Neuronal stem cell (in vitro differentiated cells): Measurements from ENCODE around the gene NDUFA7.
"Not testable (repeated sequence)": the region's sequence is repeated elsewhere in the genome, so short reads cannot be mapped to it uniquely, and the experiment has no call there.

ENCODE experiments used
- DNase-seq: peaks from one replicate; pipeline ENCODE4 v3.0.0-alpha.2; 2013; ENCODE audit warnings: low spot score
- H2AFZ ChIP-seq: one replicate; pipeline ENCODE4 v1.6.1; 2013; ENCODE audit warnings: mild to moderate bottlenecking, low read length, inconsistent platforms
- H2AK5ac ChIP-seq: 2 replicates; pipeline ENCODE4 v1.6.1; 2013; ENCODE audit warnings: low read depth, mild to moderate bottlenecking, inconsistent platforms, low read length, moderate library complexity, mixed read lengths
- H2BK120ac ChIP-seq: 2 replicates; pipeline ENCODE4 v1.6.1; 2013; ENCODE audit warnings: low read depth, mild to moderate bottlenecking, inconsistent platforms, low read length, moderate library complexity, mixed read lengths
- H2BK12ac ChIP-seq: one replicate; pipeline ENCODE4 v1.6.1; 2013; ENCODE audit warnings: low read length, inconsistent platforms
- H2BK15ac ChIP-seq: 2 replicates; pipeline ENCODE4 v1.6.1; 2013; ENCODE audit warnings: mild to moderate bottlenecking, low read length, inconsistent platforms, mixed read lengths
- H2BK5ac ChIP-seq: one replicate; pipeline ENCODE4 v1.6.1; 2013; ENCODE audit warnings: inconsistent platforms, mild to moderate bottlenecking, low read length, moderate library complexity
- H3K14ac ChIP-seq: one replicate; pipeline ENCODE4 v1.6.1; 2013; ENCODE audit warnings: low read length, inconsistent platforms
- H3K18ac ChIP-seq: 2 replicates; pipeline ENCODE4 v1.6.1; 2013; ENCODE audit warnings: low read length, inconsistent platforms
- H3K23ac ChIP-seq: 2 replicates; pipeline ENCODE4 v1.6.1; 2013; ENCODE audit warnings: low read depth, mild to moderate bottlenecking, mixed read lengths, low read length, inconsistent platforms; ENCODE audit not compliant: poor library complexity
- H3K27ac ChIP-seq: replicated peaks from 3 replicates; pipeline ENCODE4 v1.5.1; 2013; ENCODE audit warnings: low read length, inconsistent platforms
- H3K27me3 ChIP-seq, 3 experiments: 2 replicates each; pipeline ENCODE4 v1.6.1; 2013; ENCODE audit warnings: low read length in 3 of 3, mild to moderate bottlenecking in 2 of 3, inconsistent platforms in 1 of 3, low read depth in 1 of 3, mixed read lengths in 1 of 3, moderate library complexity in 1 of 3; ENCODE audit not compliant: control insufficient read depth in 3 of 3, insufficient read depth in 3 of 3
- H3K36me3 ChIP-seq, 2 donors: replicated peaks in 1 of 2; 2 replicates each; pipeline ENCODE4 v1.6.1; 2013; ENCODE audit warnings: low read length in 2 of 2; ENCODE audit not compliant: control insufficient read depth in 2 of 2, insufficient read depth in 2 of 2
- H3K4ac ChIP-seq: 2 replicates; pipeline ENCODE4 v1.6.1; 2013; ENCODE audit warnings: inconsistent platforms, mild to moderate bottlenecking, low read length, moderate library complexity
- H3K4me1 ChIP-seq, 2 donors: 1 replicate in 1 of 2; 2 replicates in 1 of 2; pipeline ENCODE4 v1.6.1; 2013; ENCODE audit warnings: low read length in 2 of 2, low read depth in 1 of 2; ENCODE audit not compliant: control insufficient read depth in 2 of 2, insufficient read depth in 1 of 2
- H3K4me2 ChIP-seq: one replicate; pipeline ENCODE4 v1.6.1; 2013; ENCODE audit warnings: mild to moderate bottlenecking, low read length, inconsistent platforms; ENCODE audit not compliant: insufficient read depth, poor library complexity, severe bottlenecking
- H3K4me3 ChIP-seq, 2 donors: 2 replicates each; pipeline ENCODE4 v1.5.1; 2013; ENCODE audit warnings: low read length in 2 of 2, mild to moderate bottlenecking in 2 of 2, inconsistent platforms in 1 of 2, moderate library complexity in 1 of 2
- H3K79me1 ChIP-seq: one replicate; pipeline ENCODE4 v1.6.1; 2013; ENCODE audit warnings: low read depth, mild to moderate bottlenecking, inconsistent platforms, low read length, moderate library complexity
- H3K9ac ChIP-seq: one replicate; pipeline ENCODE4 v1.6.1; 2013; ENCODE audit warnings: mild to moderate bottlenecking, low read depth, low read length, inconsistent platforms; ENCODE audit not compliant: poor library complexity
- H3K9me3 ChIP-seq, 2 donors: replicated peaks in 1 of 2; 2 replicates each; pipeline versions ENCODE3 to v1.6.1; 2013; ENCODE audit warnings: low read length in 2 of 2, mild to moderate bottlenecking in 2 of 2, inconsistent platforms in 1 of 2, low read depth in 1 of 2, mixed read lengths in 1 of 2, moderate library complexity in 1 of 2; ENCODE audit not compliant: control insufficient read depth in 2 of 2, insufficient read depth in 1 of 2
- H4K8ac ChIP-seq: one replicate; pipeline ENCODE4 v1.6.1; 2013; ENCODE audit warnings: low read depth, mild to moderate bottlenecking, inconsistent platforms, low read length, moderate library complexity
- H4K91ac ChIP-seq: one replicate; pipeline ENCODE4 v1.6.1; 2013; ENCODE audit warnings: low read length, low read depth, mild to moderate bottlenecking, inconsistent platforms; ENCODE audit not compliant: poor library complexity
- WGBS, 2 donors: extraction: QIAGEN DNeasy Blood & Tissue Kit; methylation state at CpG; one replicate each; pipeline ENCODE4 v1.1.7; 2013; ENCODE audit warnings: missing lambda C conversion rate in 2 of 2, mixed read lengths in 1 of 2; ENCODE audit not compliant: insufficient read length in 2 of 2, insufficient replicate concordance in 1 of 2; ENCODE audit errors: extremely low coverage in 2 of 2; 5-methylcytosine and 5-hydroxymethylcytosine counted together

NDUFA7 gene

DNA sequence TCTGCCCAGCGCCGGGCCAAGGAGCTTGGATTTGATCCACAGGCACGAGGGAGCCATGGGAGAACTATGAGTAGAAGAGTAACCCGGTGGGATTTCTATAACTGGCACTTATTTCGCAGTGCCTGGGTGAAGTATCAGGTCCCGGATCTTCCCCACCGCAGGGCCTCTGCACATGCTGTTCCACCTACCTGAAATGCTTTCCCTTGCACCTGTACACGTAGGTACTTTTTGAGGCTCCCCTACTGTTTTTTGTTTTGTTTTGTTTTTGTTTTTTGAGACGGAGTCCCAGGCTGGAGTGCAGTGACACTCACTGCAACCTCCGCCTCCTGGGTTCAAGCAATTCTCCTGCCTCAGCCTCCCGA is 22.3 kb upstream of the NDUFA7 start:
- no CpG with 5 or more reads among the region's 11 CpGs for WGBS, 2 donors
- Histone ChIP-seq H3K4me3 (no peak overlapping the region), H3K27me3 (peaks cover 5 to 40% (median 29%) of the 10 kb centered on the region in 3 experiments)

DNA sequence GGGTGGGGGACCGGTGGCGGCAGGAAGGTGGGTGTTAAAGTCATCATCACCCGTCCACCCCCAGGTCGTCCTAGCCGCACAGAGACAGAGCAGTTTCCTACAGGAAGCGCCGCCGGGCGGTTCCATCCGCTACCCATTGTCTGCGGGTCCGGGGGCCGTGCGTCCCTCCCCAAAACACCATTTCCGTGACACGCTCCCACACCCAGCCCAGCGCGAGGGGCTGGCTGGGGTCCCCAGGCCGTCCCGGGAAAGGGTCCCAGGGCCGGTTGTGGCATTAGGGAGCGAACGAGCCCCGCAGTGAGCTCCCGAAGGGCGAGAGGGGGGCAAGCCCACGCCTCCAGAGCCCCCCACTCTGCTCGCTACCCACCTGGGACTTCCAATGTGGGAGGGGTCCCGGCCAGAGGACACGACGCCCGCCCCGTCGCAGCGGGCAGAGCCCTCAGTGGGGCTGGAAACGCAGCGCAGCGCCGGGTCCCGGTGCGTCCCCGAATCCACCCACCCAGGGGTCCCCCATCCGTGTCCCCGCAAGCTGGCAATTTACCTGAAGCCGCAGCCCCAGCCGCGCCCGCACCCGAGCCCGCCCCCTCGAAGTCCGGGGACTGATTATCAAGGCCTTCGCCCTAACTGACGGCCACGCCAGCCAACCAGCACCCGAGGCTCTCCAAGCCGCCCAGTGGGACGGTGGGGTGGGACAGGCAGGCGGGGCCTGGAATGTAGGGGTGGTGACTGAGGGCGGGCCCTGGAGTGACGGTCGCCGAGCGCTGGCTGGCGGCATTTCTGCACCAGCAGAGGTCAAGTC is 21.7 kb upstream of the NDUFA7 start, which contains the start of gene KANK3:
KANK3 (minus strand) TSS at position 579 of the 799 bp plus-strand sequence. CDS start 5,434 bp downstream, outside the sequence.
- Histone ChIP-seq H2AFZ (peak within 1 kb of the TSS; percentile 86), H3K23ac (peak within 1 kb of the TSS; percentile 73), H2BK12ac (peak within 1 kb of the TSS; percentile 73), H3K4me2 (peak within 1 kb of the TSS; percentile 66), H2BK5ac (no peak within 1 kb of the TSS), H3K4me3 (peak within 1 kb of the TSS; percentile 26 to 72), H3K9me3 (no peaks in the 10 kb centered on the region), H3K27me3 (peaks cover 5 to 45% (median 29%) of the 10 kb centered on the region in 3 experiments), H2BK120ac (no peak within 1 kb of the TSS), H3K79me1 (no peaks in the 10 kb centered on the region), H3K14ac (peak within 1 kb of the TSS; percentile 82), H3K4ac (peak within 1 kb of the TSS; percentile 66), H3K36me3 (no peaks in the 10 kb centered on the region), H4K8ac (no peak within 1 kb of the TSS), H4K91ac (no peak within 1 kb of the TSS), H3K4me1 (peaks cover 4 to 6% of the 10 kb centered on the region in 2 donors), H3K18ac (peak within 1 kb of the TSS; percentile 89), H3K27ac (no peak within 1 kb of the TSS), H2BK15ac (no peak within 1 kb of the TSS), H2AK5ac (peak within 1 kb of the TSS; percentile 63), H3K9ac (peak within 1 kb of the TSS; percentile 27)
- WGBS, 2 donors, result no CpG with 5 or more reads among the region's 65 CpGs
- peak; percentile 86 for DNase-seq

More for the DNA sequence above, 22.3 kb upstream of the NDUFA7 start:
- Histone ChIP-seq H2BK15ac (no peak overlapping the region), H3K14ac (no peak overlapping the region), H3K4ac (no peak overlapping the region), H3K4me2 (peak overlapping the region; percentile 25), H2AFZ (peak overlapping the region; percentile 86), H3K36me3 (no peaks in the 10 kb centered on the region), H3K18ac (no peak overlapping the region), H3K4me1 (peaks cover 4 to 6% of the 10 kb centered on the region in 2 donors), H3K23ac (no peak overlapping the region), H2BK12ac (no peak overlapping the region), H2AK5ac (no peak overlapping the region), H4K91ac (no peak overlapping the region), H4K8ac (no peak overlapping the region), H2BK5ac (no peak overlapping the region), H3K9me3 (no peaks in the 10 kb centered on the region), H3K27ac (no peak overlapping the region), H2BK120ac (no peak overlapping the region), H3K79me1 (no peaks in the 10 kb centered on the region), H3K9ac (no peak overlapping the region)
- DNase-seq, result no peak

DNA sequence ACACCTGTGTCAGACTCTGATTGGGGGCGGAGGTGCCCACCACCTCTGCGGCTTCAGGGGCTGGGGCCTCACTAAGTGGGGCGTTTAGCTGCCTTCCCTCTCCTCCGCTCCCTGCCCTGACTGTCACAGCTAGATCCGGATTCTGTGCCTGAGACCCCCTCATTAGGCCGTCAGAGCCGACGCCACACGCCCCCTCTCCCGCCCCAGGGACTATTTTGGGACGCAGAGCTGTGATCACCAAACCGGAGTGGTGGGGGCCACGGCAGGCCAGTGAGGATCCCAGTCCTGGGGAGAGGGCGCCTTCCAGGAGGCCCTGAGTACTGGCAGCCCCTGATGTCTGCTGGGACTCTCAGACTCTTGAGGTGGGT is 21.1 kb upstream of the NDUFA7 start:
- Histone ChIP-seq H3K23ac (peak overlapping the region; percentile 60), H3K36me3 (no peaks in the 10 kb centered on the region), H2AFZ (peak overlapping the region; percentile 35), H3K14ac (no peak overlapping the region), H4K8ac (no peak overlapping the region), H2BK5ac (no peak overlapping the region), H3K9me3 (no peaks in the 10 kb centered on the region), H2BK120ac (no peak overlapping the region), H2BK12ac (no peak overlapping the region), H3K9ac (peak overlapping the region; percentile 27), H3K79me1 (no peaks in the 10 kb centered on the region), H4K91ac (no peak overlapping the region), H3K27me3 (peaks cover 5 to 49% (median 31%) of the 10 kb centered on the region in 3 experiments), H3K4ac (no peak overlapping the region), H2BK15ac (no peak overlapping the region), H3K18ac (no peak overlapping the region), H3K4me1 (peaks cover 4 to 6% of the 10 kb centered on the region in 2 donors), H2AK5ac (no peak overlapping the region), H3K4me2 (no peak overlapping the region), H3K27ac (no peak overlapping the region), H3K4me3 (no peak overlapping the region)
- DNase-seq, result no peak
- no CpG with 5 or more reads among the region's 14 CpGs for WGBS, 2 donors

DNA sequence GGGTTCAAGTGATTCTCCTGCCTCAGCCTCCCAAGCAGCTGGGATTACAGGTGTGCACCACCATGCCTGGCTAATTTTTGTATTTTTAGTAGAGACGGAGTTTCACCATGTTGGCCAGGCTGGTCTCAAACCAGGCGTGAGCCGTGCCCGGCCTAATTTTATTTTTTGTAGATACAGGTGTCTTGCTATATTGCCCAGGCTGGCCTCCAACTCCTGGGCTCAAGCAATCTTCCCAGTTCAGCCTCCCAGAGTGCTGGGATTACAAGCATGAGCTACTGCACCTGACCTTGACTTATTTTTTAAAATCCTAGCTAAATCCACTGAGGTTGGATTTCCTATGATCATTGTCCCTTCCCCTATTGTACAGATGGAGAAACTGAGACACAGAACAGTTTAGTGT is 20.3 kb upstream of the NDUFA7 start:
- H3K27me3 ChIP-seq, result peaks cover 5 to 54% (median 34%) of the 10 kb centered on the region in 3 experiments

More for the DNA sequence above, 20.3 kb upstream of the NDUFA7 start:
- H3K9me3 ChIP-seq, H4K8ac ChIP-seq, H3K9ac ChIP-seq, H2BK12ac ChIP-seq, H3K4ac ChIP-seq, H2BK5ac ChIP-seq, H2BK120ac ChIP-seq, H3K18ac ChIP-seq, H3K4me3 ChIP-seq, H3K4me1 ChIP-seq, H3K14ac ChIP-seq, H3K27ac ChIP-seq, H3K23ac ChIP-seq, H2AK5ac ChIP-seq, H4K91ac ChIP-seq, DNase-seq, H3K4me2 ChIP-seq, H3K79me1 ChIP-seq, H2AFZ ChIP-seq, H3K36me3 ChIP-seq, H2BK15ac ChIP-seq: not testable (repeated sequence)
- WGBS, 2 donors, result no CpG with 5 or more reads among the region's 4 CpGs
